Right kidney (tissue), 1 donor: ENCODE measurements around the gene CYP21A2.
"Not testable (repeated sequence)": the region's sequence is repeated elsewhere in the genome, so short reads cannot be mapped to it uniquely, and the experiment has no call there.

Experiments used
- DNase-seq: peaks from one replicate; pipeline ENCODE4 v3.0.0-alpha.2; 2016

CYP21A2 gene

GRCh38 chr6:32055756-32056155, 17.5 kb downstream of the CYP21A2 start:
- not testable (repeated sequence) for DNase-seq

GRCh38 chr6:32056254-32056653, 18.0 kb downstream of the CYP21A2 start:
- DNase-seq, result no peak

GRCh38 chr6:32057966-32058365, 19.8 kb downstream of the CYP21A2 start:
- no peak for DNase-seq

GRCh38 chr6:32058511-32058963, 20.3 kb downstream of the CYP21A2 start:
- DNase-seq, result no peak

GRCh38 chr6:32060966-32061655, 22.9 kb downstream of the CYP21A2 start:
- DNase-seq, result no peak

GRCh38 chr6:32064706-32065105, 26.5 kb downstream of the CYP21A2 start:
- DNase-seq, result no peak

GRCh38 chr6:32067521-32067920, 29.3 kb downstream of the CYP21A2 start:
- DNase-seq, result not testable (repeated sequence)

- DNase-seq, result not testable (repeated sequence)
Measured at GRCh38 chr6:32068315-32068714, 30.1 kb downstream of the CYP21A2 start.

- DNase-seq, result no peak
Measured at GRCh38 chr6:32068867-32069266, 30.7 kb downstream of the CYP21A2 start.

- no peak for DNase-seq
Measured at GRCh38 chr6:32069460-32069859, 31.2 kb downstream of the CYP21A2 start.

GRCh38 chr6:32069878-32070515, 31.8 kb downstream of the CYP21A2 start:
- no peak for DNase-seq

GRCh38 chr6:32070814-32071543, 32.8 kb downstream of the CYP21A2 start:
- no peak for DNase-seq

- DNase-seq, result no peak
Measured at GRCh38 chr6:32073101-32073500, 34.9 kb downstream of the CYP21A2 start.

GRCh38 chr6:32073613-32074012, 35.4 kb downstream of the CYP21A2 start:
- DNase-seq, result no peak

GRCh38 chr6:32074996-32075532, 36.8 kb downstream of the CYP21A2 start:
- no peak for DNase-seq

- DNase-seq, result no peak
Measured at GRCh38 chr6:32075781-32076180, 37.6 kb downstream of the CYP21A2 start.

- DNase-seq, result no peak
Measured at GRCh38 chr6:32076321-32076809, 38.1 kb downstream of the CYP21A2 start.

GRCh38 chr6:32079566-32080290, 41.5 kb downstream of the CYP21A2 start:
- no peak for DNase-seq

GRCh38 chr6:32081168-32081990, 43.2 kb downstream of the CYP21A2 start:
- DNase-seq, result no peak

- no peak for DNase-seq
Measured at GRCh38 chr6:32082478-32082877, 44.3 kb downstream of the CYP21A2 start.

- no peak for DNase-seq
Measured at GRCh38 chr6:32082935-32083334, 44.7 kb downstream of the CYP21A2 start.
